SK-N-MC (cell line): ENCODE results near the gene PCDHGA1.
"Not testable (repeated sequence)": the region's sequence is repeated elsewhere in the genome, so short reads cannot be mapped to it uniquely, and the experiment has no call there.

ENCODE experiments used
- DNase-seq: peaks from one replicate; pipeline ENCODE4 v3.0.0-alpha.2; 2011; ENCODE audit warnings: low read depth, low spot score
- H3K27ac ChIP-seq: fragments of 200-600 bp; sonication (generic); 2 replicates; pipeline ENCODE4 v1.5.1; 2016; ENCODE audit warnings: mixed run types
- H3K36me3 ChIP-seq: fragments of 200-600 bp; sonication (generic); 2 replicates; pipeline ENCODE4 v1.6.1; 2017; ENCODE audit warnings: antibody characterized with exemption, low read length, mixed read lengths; ENCODE audit not compliant: insufficient read depth
- H3K4me3 ChIP-seq: fragments of 200-600 bp; sonication (generic); 2 replicates; pipeline ENCODE4 v1.5.1; 2016
- H3K9ac ChIP-seq: fragments of 200-600 bp; sonication (generic); 2 replicates; pipeline ENCODE4 v1.8.0; 2017; ENCODE audit warnings: mixed run types, mixed read lengths; ENCODE audit not compliant: insufficient read length
- H3K9me3 ChIP-seq: fragments of 200-600 bp; sonication (generic); 2 replicates; pipeline ENCODE4 v1.6.1; 2017; ENCODE audit warnings: low read depth, mild to moderate bottlenecking, antibody characterized with exemption, low read length, moderate library complexity, mixed read lengths
- EZH2 ChIP-seq: fragments of 200-600 bp; sonication (generic); IDR thresholded peaks from one replicate; pipeline ENCODE4 v1.6.1; 2017; ENCODE audit warnings: antibody characterized with exemption
- FOXP2 ChIP-seq: optimal IDR thresholded peaks from 2 replicates; pipeline ENCODE3; 2011; ENCODE audit warnings: mild to moderate bottlenecking, moderate library complexity; ENCODE audit not compliant: insufficient read depth; ENCODE audit errors: extremely low read length, control extremely low read depth
- POLR2AphosphoS5 ChIP-seq: IDR thresholded peaks from 2 replicates; pipeline ENCODE4 v1.6.1; 2012; ENCODE audit warnings: mild to moderate bottlenecking, low read depth, low read length, borderline replicate concordance

The PCDHGA1 gene

GRCh38 chr5:141369994-141370848, 39.9 kb downstream of the PCDHGA1 start, which contains the start of gene PCDHGB3:
PCDHGB3 (plus strand) TSS chr5:141370242; CDS start chr5:141370395, 153 bp downstream.
- H3K4me3 ChIP-seq: no peak within 1 kb of the TSS
- no peak within 1 kb of the TSS for H3K27ac ChIP-seq
- H3K36me3 ChIP-seq: no peaks in the 10 kb centered on the region
- TF ChIP-seq FOXP2: no peak
- TF ChIP-seq POLR2AphosphoS5: no peak
- no peak for TF ChIP-seq EZH2
- H3K9me3 ChIP-seq: no peaks in the 10 kb centered on the region
- DNase-seq: no peak
- no peak within 1 kb of the TSS for H3K9ac ChIP-seq

DNA sequence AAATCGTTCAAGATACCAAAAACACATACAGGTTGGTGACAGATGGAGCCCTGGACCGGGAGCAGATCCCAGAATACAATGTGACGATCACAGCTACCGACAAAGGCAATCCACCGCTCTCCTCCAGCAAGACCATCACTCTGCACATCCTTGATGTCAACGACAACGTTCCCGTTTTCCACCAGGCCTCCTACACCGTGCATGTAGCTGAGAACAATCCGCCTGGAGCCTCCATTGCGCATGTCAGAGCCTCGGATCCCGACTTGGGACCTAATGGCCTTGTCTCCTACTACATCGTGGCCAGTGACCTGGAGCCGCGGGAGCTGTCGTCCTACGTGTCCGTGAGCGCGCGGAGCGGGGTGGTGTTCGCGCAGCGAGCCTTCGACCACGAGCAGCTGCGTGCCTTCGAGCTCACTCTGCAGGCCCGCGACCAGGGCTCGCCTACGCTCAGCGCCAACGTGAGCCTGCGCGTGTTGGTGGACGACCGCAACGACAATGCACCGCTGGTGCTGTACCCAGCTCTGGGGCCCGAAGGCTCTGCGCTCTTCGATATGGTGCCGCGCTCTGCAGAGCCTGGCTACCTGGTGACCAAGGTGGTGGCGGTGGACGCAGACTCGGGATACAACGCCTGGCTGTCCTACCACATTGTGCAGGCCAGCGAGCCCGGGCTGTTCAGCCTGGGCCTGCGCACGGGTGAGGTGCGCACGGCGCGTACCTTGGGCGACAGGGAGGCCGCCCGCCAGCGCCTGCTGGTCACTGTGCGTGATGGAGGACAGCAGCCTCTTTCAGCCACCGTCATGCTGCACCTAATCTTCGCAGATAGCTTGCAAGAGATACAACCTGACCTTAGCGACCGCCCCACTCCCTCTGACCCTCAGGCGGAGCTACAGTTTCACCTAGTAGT, 41.5 kb downstream of the PCDHGA1 start:
- H3K4me3 ChIP-seq: no peak overlapping the region
- TF ChIP-seq FOXP2 (no peak), POLR2AphosphoS5 (no peak), EZH2 (no peak)
- DNase-seq: no peak
- H3K9ac ChIP-seq: no peak overlapping the region
- no peaks in the 10 kb centered on the region for H3K9me3 ChIP-seq
- H3K36me3 ChIP-seq: no peaks in the 10 kb centered on the region
- H3K27ac ChIP-seq: no peak overlapping the region

GRCh38 chr5:141373673-141374317, 43.5 kb downstream of the PCDHGA1 start, which contains the start of gene PCDHGA6:
PCDHGA6 (plus strand) TSS chr5:141373891; CDS start chr5:141374084, 193 bp downstream.
- DNase-seq: no peak
- H3K9me3 ChIP-seq: no peaks in the 10 kb centered on the region
- no peak for TF ChIP-seq POLR2AphosphoS5
- TF ChIP-seq FOXP2: no peak
- no peak for TF ChIP-seq EZH2
- H3K27ac ChIP-seq: no peak within 1 kb of the TSS
- no peaks in the 10 kb centered on the region for H3K36me3 ChIP-seq
- H3K4me3 ChIP-seq: no peak within 1 kb of the TSS
- H3K9ac ChIP-seq: no peak within 1 kb of the TSS

GRCh38 chr5:141374627-141375026, 44.3 kb downstream of the PCDHGA1 start:
- Histone ChIP-seq H3K9me3 (no peaks in the 10 kb centered on the region), H3K4me3 (no peak overlapping the region), H3K27ac (no peak overlapping the region), H3K36me3 (no peaks in the 10 kb centered on the region), H3K9ac (no peak overlapping the region)
- no peak for TF ChIP-seq POLR2AphosphoS5
- TF ChIP-seq FOXP2: no peak
- no peak for TF ChIP-seq EZH2
- DNase-seq: no peak

GRCh38 chr5:141375444-141376155, 45.3 kb downstream of the PCDHGA1 start:
- not testable (repeated sequence) for H3K9me3 ChIP-seq, H3K9ac ChIP-seq, DNase-seq

DNA sequence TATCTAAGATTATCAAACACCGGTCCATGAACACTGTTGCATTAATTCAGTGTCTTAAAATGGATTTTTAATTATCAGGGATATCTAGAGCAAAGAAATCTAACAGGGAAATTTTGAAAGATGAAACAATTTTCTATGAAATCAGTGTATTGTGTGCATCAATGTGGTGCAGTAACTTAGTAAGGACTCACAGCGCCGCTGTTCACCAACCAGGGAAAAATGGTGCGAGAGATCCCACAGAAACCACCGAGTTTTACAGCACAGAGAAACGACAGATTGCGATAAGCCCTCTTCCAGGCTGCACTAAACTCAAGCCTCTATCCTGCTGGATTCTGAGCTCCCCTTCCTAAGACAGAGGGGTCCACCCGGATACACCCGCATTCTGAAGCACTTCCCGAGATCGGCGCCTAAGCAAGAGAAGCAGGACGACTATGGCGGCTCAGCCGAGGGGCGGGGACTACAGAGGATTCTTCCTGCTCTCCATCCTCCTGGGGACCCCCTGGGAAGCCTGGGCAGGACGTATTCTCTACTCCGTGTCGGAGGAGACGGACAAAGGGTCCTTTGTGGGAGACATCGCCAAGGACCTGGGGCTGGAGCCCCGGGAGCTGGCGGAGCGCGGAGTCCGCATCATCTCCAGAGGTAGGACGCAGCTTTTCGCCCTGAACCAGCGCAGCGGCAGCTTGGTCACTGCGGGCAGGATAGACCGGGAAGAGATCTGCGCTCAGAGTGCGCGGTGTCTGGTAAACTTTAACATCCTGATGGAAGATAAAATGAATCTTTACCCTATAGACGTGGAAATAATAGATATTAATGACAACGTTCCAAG, 52.4 kb downstream of the PCDHGA1 start, which contains the start of gene PCDHGA7:
Gene PCDHGA7 (plus strand): TSS at position 274 of the 826 bp plus-strand sequence. CDS start 158 bp downstream, at position 432.
- Histone ChIP-seq H3K36me3 (no peaks in the 10 kb centered on the region), H3K9ac (peak within 1 kb of the TSS; percentile 68), H3K27ac (no peak within 1 kb of the TSS), H3K4me3 (peak within 1 kb of the TSS; percentile 76), H3K9me3 (no peaks in the 10 kb centered on the region)
- DNase-seq: no peak
- TF ChIP-seq POLR2AphosphoS5: no peak
- no peak for TF ChIP-seq FOXP2
- TF ChIP-seq EZH2: no peak

More at GRCh38 chr5:141375444-141376155, 45.3 kb downstream of the PCDHGA1 start:
- not testable (repeated sequence) for H3K36me3 ChIP-seq, H3K4me3 ChIP-seq, H3K27ac ChIP-seq

- DNase-seq: no peak
These were observed 53.0 kb downstream of the PCDHGA1 start for GRCh38 chr5:141383345-141383744.

More at GRCh38 chr5:141383345-141383744, 53.0 kb downstream of the PCDHGA1 start:
- Histone ChIP-seq H3K9me3 (no peaks in the 10 kb centered on the region), H3K36me3 (no peaks in the 10 kb centered on the region), H3K27ac (no peak overlapping the region), H3K9ac (no peak overlapping the region), H3K4me3 (peak overlapping the region; percentile 76)
- TF ChIP-seq EZH2: no peak
- no peak for TF ChIP-seq FOXP2
- no peak for TF ChIP-seq POLR2AphosphoS5
